H7 (cell line): ENCODE measurements around the gene XAB2. TPM values are rescaled to one million over a fixed set of nuclear protein-coding genes. Genes with fewer than 3 reads are reported as not detected.
A peak's percentile ranks its signal among the peaks of the same experiment; 100 is the strongest.

ENCODE experiments used
- DNase-seq: peaks from one replicate; pipeline ENCODE4 v3.0.0; 2012
- H3K27me3 ChIP-seq: 2 replicates; pipeline ENCODE4 v1.6.0; 2011; ENCODE audit warnings: mild to moderate bottlenecking, low read length; ENCODE audit not compliant: control insufficient read depth, insufficient read depth
- H3K36me3 ChIP-seq: replicated peaks from 2 replicates; pipeline ENCODE4 v1.5.1; 2011; ENCODE audit warnings: low read length; ENCODE audit not compliant: control insufficient read depth, insufficient read depth
- H3K4me3 ChIP-seq: 2 replicates; pipeline ENCODE4 v1.5.1; 2011; ENCODE audit warnings: low read depth, mild to moderate bottlenecking, control low read depth, low read length, moderate library complexity; ENCODE audit not compliant: insufficient read depth
- total RNA-seq: library from RNA; depleted of rRNA; stranded (reverse); fragments of >200 nt; shearing (Covaris generic); gene quantifications from 2 replicates; pipeline ENCODE4 v1.2.3, GENCODE V29; 2014

The XAB2 gene
- total RNA-seq, 1 experiment from 2014 or later = 79.6 TPM

DNA sequence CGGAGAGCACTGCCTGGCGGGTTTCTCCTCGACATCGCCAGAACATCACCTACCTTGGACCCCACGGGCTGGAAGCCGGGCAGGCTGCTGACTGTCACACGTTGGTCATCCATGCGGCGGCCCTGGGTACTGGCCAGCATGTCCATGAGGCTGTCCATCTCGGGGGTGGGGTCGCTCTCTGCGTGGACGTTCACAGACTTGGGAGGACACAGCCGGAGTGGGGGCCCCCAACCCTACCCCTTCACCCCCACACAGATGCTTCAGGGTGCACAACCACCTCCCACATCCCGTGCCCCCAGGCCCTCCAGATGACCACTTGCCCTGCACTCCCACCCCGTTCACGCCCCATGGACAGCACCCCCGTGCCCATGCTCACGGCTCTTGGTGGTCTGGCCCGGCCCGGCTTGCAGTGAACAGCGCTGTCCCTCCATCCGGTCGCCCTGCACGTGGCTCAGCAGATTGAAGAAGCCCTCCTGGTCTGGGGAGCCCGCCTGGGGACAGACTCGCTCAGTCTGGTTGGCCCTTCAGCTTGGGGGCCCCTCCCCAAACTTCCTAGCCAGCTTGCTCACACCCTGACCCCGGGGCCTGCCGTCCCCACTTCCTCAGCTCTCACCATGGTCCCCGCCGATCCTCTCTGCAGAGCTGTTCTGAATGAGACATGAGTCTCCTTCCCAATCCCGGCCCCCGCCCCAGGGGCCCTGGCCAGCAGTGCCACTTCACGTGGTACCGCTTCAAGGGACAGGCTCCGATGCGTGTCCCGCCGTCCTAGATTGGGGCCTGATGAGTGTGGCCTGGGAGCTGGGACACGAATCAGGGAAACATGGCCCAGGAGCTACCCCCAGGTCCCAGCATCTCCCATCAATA, 3.2 kb upstream of the XAB2 start:
- no peak overlapping the region for H3K4me3 ChIP-seq
- DNase-seq = no peak
- H3K27me3 ChIP-seq = peaks cover 19% of the 10 kb centered on the region
- no peaks in the 10 kb centered on the region; the same call in 1 of the 2 replicates for H3K36me3 ChIP-seq

DNA sequence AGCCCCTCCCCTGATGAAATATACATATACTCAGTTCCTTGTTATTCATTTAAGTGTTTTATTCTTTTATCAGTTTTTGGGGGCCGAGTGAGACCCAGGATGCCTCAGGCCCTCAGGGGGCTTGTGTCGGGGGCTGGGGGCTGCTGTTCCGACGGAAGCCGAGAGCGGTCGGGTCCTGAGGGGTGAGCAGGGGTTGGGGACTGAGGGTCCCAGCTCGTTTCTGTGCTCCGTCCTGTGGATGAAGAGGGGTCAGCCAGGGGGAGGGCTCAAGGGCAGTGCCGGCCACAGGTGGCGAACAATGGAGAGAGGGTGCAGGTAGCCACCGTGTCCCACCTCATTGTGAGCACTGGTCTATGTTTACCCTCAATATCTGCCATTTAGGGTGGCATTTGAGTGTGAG, 2.2 kb upstream of the XAB2 start:
- peaks cover 18% of the 10 kb centered on the region for H3K27me3 ChIP-seq
- no peak overlapping the region for H3K4me3 ChIP-seq
- no peak for DNase-seq
- peaks cover 3% of the 10 kb centered on the region for H3K36me3 ChIP-seq

- no peaks in the 10 kb centered on the region; the same call in 1 of the 2 replicates for H3K27me3 ChIP-seq
- peaks cover 4% of the 10 kb centered on the region for H3K36me3 ChIP-seq
- DNase-seq = no peak
- peak overlapping the region; percentile 95 for H3K4me3 ChIP-seq
These were observed 595 bp downstream of the XAB2 start for GRCh38 chr19:7628589-7629311.

- DNase-seq = no peak
- no peak overlapping the region for H3K4me3 ChIP-seq
- H3K27me3 ChIP-seq = no peaks in the 10 kb centered on the region
- peaks cover 8% of the 10 kb centered on the region for H3K36me3 ChIP-seq
These were observed 2.2 kb downstream of the XAB2 start for GRCh38 chr19:7627166-7627565.

DNA sequence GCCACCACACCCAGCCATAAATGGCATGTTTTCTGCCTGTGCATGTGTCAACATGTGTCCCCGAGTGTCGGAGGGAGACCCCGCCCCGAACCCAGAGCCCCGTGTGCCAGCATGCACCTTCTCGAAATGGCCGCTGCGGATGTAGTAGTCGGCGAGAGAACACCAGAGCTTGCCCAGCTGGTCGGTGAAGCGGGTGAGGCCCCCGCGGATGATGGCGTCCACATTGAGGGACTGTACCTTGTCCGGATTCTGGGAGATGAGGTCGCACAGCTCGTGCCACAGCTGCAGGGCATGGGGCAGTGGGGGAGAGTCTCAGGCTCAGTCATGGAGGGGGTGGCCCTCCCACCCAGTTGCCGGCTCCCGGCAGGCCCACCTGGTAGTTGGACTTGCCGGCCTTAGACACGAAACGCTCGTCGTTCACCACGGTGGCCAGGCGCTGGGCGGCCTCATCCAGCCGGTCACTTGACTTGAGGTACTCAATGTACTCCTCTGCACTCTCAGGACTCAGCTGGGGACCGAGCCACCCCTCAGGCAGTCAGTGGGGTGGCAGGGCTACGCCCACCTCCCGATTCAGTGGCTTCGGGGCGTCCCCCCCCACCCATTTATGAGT, 3.5 kb downstream of the XAB2 start:
- Histone ChIP-seq H3K36me3 (peaks cover 10% of the 10 kb centered on the region), H3K4me3 (no peak overlapping the region), H3K27me3 (no peaks in the 10 kb centered on the region)
- no peak for DNase-seq

DNA sequence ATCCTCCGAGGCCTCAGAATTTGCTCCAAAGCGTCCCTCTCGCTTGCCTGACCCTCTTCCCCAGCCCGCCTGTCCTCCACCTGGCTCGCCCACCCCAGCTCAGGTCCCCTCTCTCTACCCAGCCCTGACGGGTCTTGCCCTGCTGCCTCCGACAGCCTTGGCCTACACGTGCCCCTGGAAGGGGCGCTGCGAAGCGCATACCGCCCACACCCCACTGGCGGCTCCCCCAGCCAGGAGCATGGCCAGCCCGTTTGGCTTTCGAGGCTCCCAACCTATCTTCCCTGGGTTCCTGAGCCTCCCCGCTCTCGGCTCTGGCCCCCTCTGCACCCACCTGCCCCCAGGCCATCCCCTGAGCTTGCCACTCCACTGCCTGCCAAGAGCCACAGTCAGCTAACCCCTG, 4.5 kb downstream of the XAB2 start:
- no peak for DNase-seq
- Histone ChIP-seq H3K4me3 (no peak overlapping the region), H3K36me3 (peaks cover 12% of the 10 kb centered on the region), H3K27me3 (no peaks in the 10 kb centered on the region)

- Histone ChIP-seq H3K36me3 (peaks cover 12% of the 10 kb centered on the region), H3K4me3 (no peak overlapping the region), H3K27me3 (no peaks in the 10 kb centered on the region)
- DNase-seq = no peak
These were observed 5.4 kb downstream of the XAB2 start for GRCh38 chr19:7623725-7624603.

- H3K36me3 ChIP-seq = peaks cover 12% of the 10 kb centered on the region
- H3K4me3 ChIP-seq = no peak overlapping the region
- no peaks in the 10 kb centered on the region for H3K27me3 ChIP-seq
- DNase-seq = peak; percentile 96
These were observed 6.2 kb downstream of the XAB2 start for GRCh38 chr19:7622933-7623685.

DNA sequence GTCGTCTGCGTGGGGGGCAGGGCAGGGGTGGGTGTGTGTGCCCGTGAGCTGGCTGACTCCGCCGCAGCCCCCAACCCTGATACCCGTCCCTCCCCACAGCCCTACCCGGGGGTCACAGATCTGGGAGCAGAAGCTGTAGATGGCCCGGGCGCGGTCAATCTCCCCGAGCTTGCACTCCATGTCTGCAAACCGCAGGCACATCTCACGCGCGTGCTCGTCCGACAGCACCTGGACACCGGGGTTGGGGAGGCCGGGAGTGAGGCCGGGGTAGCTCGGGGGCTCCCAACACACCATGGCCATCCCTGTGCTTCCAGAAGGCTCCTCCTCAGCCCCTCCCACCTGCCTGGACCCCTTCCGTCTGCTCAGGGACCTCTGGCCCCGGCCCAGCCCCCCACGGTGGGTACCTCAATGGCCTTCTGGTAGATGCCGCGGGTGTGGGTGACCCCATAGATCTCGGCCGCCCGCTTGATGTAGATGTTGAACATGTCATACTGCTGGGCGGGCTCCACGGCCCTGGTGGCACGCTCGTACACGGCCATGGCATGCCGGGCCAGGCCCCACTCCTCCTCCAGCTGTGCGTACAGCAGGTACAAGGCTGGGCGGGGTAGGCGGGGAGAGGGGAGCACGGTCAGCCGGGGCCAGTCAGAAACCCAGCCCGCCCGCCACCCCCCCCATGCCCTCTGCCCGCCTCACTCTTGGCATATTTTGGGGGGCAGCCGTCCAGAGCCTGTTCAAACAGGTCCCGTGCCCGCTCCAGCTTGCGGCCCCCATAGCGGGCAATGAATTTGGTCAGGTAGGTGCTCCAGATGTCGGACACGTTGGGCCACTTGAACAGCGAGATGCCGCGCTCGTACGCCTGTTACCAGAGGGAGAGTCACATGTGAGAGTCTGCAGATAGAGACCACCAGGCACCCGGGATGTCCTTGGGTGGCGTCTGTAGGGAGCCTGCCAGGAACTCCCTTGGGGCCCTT, 8.6 kb downstream of the XAB2 start:
- no peak for DNase-seq
- Histone ChIP-seq H3K36me3 (peaks cover 9% of the 10 kb centered on the region), H3K4me3 (no peak overlapping the region), H3K27me3 (no peaks in the 10 kb centered on the region)

- no peak overlapping the region for H3K4me3 ChIP-seq
- H3K36me3 ChIP-seq = peaks cover 7% of the 10 kb centered on the region
- H3K27me3 ChIP-seq = no peaks in the 10 kb centered on the region
- DNase-seq = no peak
These were observed 9.5 kb downstream of the XAB2 start for GRCh38 chr19:7619671-7620441.

GRCh38 chr19:7618771-7619510, 10.4 kb downstream of the XAB2 start:
- Histone ChIP-seq H3K36me3 (peaks cover 7% of the 10 kb centered on the region), H3K27me3 (no peaks in the 10 kb centered on the region), H3K4me3 (no peak overlapping the region)
- no peak for DNase-seq

GRCh38 chr19:7618348-7618747, 11.0 kb downstream of the XAB2 start:
- H3K36me3 ChIP-seq = peaks cover 7% of the 10 kb centered on the region
- no peak for DNase-seq

More at GRCh38 chr19:7618348-7618747, 11.0 kb downstream of the XAB2 start:
- Histone ChIP-seq H3K4me3 (no peak overlapping the region), H3K27me3 (no peaks in the 10 kb centered on the region)
